ENCODE data around the gene MAS1. TPM values are rescaled to one million over a fixed set of nuclear protein-coding genes. Genes with fewer than 3 reads are reported as not detected.
"Not testable (repeated sequence)": the region's sequence is repeated elsewhere in the genome, so short reads cannot be mapped to it uniquely, and the experiment has no call there.

MAS1 gene
- polyA plus RNA-seq (2013, experiment 1 of 2; ENCODE audit: insufficient read length): 0.01 TPM
- polyA plus RNA-seq (2013, experiment 2 of 2; ENCODE audit: insufficient read length): not detected

DNA sequence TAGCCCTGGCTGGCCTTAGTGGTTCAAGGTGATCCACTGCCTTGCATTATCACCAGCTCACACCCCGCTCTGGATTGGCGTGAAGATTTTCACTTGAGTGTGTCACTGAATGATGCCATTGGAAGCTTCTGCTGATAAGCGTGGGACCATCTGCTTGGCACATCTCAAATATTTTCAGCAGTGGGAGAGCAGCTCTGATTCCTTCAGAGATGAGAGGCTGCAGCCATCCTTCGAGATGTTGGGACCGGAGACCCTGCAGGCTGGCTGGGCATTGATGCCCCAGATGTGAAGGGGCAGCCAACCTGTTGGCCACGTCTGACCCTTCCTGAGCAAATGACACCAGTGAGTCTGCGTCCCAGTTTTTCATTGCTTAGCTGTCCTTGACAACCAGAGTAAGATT lies at the start of gene MAS1:
Gene MAS1 (plus strand): TSS at position 197 of the 400 bp plus-strand sequence. CDS start 15,968 bp downstream, outside the sequence.
- DNase-seq: no peak

DNA sequence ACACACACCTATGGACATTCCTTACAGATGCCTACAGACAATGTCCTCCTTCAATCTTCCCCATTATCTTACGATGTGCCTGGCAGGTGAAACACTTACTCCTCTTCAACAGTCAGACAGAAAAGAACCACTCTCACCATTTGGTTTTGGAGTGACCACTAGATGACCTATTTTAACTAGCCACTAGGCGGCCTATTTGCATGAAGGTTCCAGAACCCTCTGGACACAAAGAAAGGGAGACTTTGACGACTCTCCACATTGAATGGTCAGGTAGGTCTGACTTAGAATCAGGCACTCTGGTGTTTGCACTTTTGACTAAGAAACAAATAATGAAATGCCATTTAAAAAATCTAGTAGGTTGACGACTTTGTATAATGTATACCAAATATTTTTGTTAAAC lies 48.8 kb upstream of the MAS1 start:
- no peak for DNase-seq

DNA sequence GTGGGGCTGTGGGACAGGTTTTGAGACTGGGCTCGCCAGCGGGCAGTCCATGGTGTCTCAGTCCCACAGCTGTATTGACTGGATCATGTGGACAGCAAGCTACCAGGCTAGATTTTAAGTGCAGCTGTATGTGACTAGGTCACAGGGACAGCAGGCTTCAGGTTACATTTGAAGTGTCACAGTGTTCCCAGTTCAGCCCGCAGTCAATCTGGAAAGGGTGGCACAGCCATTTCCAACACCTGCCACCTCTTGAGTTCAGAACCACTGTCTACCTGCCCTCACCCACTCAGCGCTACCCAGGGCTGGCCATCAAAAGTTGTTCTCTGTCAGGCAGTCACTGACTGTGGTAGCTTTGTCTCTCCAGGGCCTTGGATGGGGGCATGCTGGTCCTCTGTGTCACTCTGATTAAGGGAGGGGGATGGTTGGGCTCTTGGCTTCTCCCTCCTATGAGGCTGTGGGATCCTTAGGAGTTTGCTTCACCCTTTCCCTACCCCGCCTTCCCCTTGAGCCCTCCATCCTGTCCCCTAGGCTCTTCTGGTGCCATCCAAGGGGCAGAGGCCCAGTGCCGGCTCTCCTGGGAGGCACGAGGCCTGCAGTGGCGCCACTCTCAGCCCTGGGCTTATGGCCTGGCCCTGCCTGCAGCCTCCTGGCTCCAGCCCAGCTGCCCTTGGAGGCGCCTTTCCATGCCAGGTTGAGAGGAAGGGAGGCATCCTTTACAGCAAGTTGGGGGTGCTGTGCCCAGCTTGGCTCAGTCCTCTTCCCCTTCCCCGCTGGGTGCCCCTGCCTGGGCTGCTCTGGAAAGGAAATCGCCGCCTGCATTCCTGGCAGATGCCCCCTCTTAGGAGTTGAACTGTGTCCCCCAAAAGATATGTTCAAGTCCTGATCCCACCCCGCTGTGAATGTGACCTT lies 45.8 kb upstream of the MAS1 start:
- DNase-seq: no peak

DNA sequence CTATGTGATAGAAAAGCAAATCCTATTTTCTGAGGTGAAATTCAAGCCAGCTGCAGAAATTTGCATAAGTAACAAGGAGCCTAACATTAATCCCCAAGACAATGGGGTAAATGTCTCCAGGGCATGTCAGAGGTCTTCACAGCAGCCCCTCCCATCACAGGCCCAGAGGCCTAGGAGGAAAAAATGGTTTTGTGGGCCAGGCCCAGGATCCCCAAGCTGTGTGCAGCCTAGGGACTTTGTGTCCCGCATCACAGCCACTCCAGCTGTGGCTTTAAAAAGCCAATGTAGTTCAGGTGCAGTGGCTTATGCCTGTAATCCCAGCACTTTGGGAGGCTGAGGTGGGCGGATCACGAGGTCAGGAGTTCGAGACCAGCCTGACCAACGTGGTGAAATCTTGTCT lies 42.2 kb upstream of the MAS1 start:
- not testable (repeated sequence) for DNase-seq

- not testable (repeated sequence) for DNase-seq
Measured at GRCh38 chr6:159849851-159850250, 40.9 kb upstream of the MAS1 start.

DNA sequence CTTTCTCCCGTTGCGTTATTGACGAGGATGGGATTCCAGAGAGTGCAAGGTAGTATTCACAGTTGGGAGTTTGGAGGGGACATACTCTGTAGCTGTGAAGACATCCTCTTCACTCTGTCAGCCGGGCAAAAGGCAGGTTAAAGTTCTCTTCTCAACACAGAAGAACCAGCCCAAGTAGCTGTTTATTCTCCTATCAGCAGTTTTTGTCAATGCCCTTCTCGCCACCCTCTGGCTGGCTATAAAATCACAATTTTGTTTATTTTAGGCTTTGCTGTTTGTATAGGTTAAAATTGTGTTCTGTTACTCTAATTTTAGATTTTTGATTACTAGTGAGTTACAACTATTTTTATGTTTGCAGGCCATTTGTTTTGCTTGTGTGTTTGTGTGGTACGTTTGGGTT lies 37.9 kb upstream of the MAS1 start:
- DNase-seq: no peak

DNA sequence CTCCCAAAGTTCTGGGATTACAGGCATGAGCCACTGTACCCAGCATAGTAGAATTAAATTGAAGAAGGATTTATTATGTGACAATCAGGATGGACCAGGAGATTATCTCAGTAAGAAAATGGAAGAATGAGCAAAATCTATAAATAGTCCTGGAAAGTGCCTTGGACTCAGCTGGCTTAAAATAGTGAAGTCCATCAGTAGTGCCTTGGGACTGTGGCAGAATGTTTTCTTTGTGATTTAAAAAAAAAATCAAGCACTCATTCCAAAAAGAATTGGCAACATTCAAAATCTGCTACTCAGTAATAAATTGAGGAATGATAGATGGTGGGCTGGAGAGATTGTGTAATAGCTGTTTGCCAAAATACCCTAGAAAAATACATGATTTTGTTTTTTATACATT lies 37.0 kb upstream of the MAS1 start:
- DNase-seq: no peak

GRCh38 chr6:159854959-159855358 lies 35.8 kb upstream of the MAS1 start:
- no peak for DNase-seq

DNA sequence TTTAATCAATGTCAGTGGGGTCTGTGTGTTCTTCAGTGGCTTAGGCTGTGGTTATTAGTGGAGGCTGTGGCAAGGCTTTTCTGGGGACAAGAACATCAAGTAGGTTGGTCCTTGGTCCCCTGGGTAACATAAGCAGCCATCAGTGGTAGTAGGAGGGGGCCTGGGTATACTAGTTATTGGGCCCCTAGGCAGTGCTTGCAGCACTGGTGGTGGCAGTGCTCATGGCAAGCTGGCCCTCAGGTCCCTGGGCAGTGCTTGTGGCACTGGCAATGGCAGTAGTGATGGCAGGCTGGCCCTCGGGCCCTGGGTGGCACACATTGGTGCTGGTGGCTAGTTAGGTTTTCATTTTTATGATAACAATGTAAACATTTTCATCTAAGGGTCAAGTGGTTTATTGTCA lies 32.5 kb upstream of the MAS1 start:
- DNase-seq: no peak

DNA sequence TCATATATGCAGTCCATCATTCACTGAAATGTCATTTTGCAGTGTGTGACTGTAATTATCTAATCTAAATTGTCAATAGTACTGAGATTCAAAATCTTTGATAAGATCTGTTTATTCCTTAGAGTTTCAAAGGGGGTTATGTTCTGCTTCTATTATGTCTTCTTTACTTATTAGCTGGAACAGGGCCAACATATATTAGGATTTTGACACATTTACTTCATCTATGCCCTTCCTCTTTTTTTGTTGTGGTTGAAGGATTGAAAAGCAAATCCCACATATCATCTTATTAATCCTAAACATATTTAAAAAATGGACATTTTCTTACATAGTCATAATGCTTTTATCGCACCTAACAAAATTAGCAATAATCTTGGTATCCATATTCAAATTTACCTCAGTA lies 30.3 kb upstream of the MAS1 start:
- no peak for DNase-seq

- no peak for DNase-seq
Measured at GRCh38 chr6:159862103-159862502, 28.7 kb upstream of the MAS1 start.

GRCh38 chr6:159863341-159863740 lies 27.4 kb upstream of the MAS1 start:
- peak; percentile 66 for DNase-seq

GRCh38 chr6:159865226-159865920 lies 25.4 kb upstream of the MAS1 start:
- DNase-seq: no peak

DNA sequence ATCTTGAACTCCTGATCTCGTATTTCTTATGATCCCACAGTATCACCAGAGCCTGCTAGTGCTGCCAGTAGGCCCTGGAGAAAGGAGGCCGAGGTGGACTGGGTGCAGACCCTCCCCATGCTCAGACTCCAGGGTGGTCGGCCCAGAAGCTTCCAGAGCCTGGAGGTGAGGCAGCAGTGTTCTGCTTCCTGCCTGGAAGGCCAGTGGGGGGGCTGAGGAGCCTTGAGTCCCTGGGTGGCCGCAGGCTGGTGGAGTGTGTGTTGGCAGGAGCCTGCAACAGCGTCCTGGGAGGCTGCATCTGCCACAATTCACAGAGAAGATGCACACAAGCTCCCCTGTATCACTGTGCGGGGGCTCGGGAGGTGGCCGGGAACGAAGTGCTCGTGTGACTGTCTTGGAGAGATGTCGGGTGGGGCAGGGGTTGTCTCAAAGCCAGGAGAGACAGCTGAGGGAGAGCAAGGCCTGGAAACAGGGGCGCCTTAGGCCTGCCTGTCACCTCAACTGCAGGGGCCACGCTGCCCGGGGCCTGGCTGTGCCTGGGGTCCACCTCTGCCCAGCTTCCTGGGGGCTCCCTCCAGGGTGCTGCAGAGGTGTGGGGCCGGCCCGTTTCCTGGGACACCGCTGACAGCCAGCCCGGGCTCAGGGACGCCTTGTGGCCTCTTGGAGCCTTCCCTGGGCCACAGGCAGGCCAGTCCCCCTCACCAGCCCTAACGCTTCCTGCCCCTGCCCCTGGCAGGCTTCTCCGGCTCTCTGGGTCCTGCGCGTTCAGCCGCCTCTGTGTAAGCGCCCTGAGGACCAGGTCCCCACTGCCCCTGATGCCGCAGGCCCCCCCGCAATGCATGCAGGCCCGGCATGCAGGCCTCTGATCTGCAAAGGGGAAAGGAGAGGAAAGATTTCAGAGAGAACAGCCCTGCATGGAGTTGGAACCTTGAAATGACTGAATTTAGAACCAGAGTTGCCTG lies 24.2 kb upstream of the MAS1 start:
- no peak for DNase-seq

DNA sequence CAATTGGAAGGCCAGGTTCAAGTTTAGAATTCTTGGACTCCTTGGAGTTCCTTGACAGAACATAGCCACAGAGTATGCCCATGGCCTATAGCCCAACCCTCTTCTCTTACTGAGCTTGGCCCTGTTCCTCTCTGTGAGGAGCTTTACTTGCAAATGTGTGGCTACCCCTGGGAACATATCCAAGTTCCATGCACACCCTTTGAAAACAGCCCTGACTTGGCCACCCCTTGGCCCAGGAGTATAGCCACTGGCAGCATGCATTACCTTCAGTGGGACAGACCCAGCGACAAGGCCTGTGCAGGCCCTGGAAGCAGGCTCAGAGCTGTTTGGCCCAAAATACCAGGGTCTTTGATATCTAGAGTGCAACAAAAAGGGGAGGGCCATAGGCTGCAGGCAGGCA lies 19.5 kb upstream of the MAS1 start:
- DNase-seq: no peak

DNA sequence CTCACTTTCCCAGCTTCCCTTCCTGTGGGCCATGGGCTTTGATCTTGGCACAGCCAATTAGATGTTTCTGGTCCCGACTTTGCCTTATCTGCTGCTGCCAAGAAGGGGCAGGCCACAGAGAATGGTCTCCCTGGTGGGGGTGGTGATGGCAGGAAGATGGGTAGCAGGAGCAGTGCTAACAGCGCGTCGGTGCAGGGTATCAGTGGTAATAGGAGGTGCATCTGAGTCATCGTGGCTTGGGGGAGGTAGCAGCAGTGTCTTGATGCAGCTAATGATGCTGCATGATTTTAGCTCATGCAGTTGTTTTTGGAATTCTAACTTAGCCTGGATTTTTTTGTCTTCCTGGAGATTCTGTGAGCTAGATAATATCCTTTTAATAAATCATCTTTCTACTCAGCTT lies 18.9 kb upstream of the MAS1 start:
- DNase-seq: peak; percentile 14

DNA sequence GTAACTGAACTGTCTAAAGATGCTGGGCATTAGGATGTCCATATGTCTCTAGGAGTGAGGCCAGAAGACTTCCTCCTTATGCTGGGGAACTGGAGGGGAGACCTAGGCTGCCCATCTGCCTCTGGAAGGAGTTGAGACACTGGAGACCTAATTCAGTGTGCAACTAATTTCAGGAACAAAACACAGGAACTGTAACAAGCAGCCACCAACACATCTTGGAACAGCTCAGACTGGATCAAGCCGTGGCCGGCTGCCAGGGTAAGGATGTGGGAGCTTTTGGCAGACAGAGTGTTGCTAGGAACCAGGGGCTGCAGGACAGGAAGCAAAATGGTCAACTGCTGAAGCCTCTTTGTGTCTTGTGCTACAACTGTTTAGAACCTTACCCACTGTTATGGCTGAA lies 16.4 kb upstream of the MAS1 start:
- DNase-seq: peak; percentile 7

DNA sequence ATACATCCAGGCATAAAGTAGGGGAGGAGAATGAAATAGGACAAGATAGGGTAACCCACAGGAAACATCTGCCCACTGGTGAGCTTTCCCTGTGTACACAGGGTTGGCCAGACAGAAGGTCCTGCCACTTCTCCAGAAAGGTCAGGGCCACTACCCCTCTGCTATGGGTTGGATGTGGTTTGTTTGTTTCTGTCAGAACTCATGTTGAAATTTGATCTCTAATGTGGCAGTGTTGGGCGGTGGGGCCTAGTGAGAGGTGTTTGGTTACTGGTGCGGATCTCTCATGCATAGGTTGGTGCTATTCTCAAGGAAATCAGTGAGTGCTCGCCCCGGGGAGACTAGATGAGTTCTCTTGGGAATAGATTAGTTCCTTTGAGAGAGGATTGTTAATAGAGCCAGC lies 15.6 kb upstream of the MAS1 start:
- no peak for DNase-seq

DNA sequence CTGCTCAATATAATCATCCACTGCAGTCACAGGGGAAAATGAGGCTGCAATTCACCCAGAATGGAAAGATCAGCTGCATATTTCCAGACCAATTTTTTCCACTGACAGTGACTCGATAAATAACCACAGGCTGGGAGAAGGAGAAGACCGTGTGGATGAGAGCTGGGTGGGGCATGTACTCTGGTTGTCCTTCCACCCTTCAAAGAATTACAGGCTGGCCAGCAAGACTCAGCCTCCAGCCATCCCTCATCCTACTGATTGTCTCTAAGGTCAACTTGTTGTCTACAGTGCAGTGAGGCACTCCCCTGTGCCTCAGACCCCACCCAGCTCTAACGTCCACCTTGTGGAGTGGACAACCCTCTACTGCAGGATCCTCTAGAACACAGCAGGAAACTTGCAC lies 14.5 kb upstream of the MAS1 start:
- no peak for DNase-seq

DNA sequence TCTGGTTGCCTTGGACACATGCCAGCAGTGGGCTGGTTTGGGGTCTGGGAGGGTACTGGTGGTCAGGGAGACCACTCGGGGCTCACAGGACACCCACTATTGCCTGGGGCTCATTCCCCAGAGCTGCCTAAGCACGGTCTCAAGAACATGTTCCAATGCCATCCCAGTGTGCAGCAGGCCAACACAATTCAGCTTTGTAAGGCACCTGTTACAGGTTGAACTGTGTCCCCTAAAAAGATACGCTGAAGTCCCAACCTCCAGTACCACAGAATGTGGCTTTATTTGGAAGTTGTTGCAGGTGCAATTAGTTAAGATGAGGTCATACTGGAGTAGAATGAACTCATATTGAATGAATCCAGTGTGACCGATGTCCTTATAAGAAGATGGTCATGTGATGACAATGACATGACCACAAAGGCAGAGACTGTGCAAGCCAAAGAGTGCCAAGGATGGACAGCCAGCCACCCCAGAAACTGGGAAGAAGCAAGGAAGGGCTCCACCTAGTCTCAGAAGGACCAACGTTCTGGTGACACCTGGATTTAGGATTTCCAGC lies 13.5 kb upstream of the MAS1 start:
- no peak for DNase-seq

DNA sequence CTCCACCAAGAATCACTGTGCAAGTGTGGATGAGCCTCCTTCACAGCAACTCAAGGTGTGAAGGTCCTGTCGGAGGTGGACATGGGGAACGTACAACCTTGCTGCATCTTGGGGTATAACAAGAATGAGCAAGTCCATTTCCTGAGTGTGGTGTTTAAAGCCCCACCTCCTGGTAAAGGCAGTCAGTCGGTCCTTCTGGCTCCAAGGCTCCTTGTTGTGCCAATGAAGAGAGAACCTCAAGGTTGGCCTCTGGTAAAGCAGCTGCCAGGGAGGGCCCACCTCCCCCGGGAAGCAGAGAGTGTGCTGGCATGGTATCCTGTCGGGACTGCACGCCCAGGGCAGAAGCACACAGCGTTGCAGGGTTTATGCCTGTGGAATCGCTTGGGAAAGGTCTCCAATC lies 12.4 kb upstream of the MAS1 start:
- no peak for DNase-seq

GRCh38 chr6:159879856-159880255 lies 10.9 kb upstream of the MAS1 start:
- no peak for DNase-seq
